GM18520 (cell line): ENCODE results near the gene LGALS8.
"Not testable (repeated sequence)": the region's sequence is repeated elsewhere in the genome, so short reads cannot be mapped to it uniquely, and the experiment has no call there.

ENCODE experiments used
- ATAC-seq: cut with Tn5 transposase; IDR thresholded peaks from one replicate; pipeline ENCODE4 v1.9.1; 2021; ENCODE audit not compliant: unreplicated experiment

LGALS8 gene

GRCh38 chr1:236523704-236524141 lies at the start of gene LGALS8:
Gene LGALS8, plus strand, starts transcription at chr1:236523982. Its CDS starts 2,089 bp downstream, at chr1:236526071.
- ATAC-seq, result peak; percentile 47

DNA sequence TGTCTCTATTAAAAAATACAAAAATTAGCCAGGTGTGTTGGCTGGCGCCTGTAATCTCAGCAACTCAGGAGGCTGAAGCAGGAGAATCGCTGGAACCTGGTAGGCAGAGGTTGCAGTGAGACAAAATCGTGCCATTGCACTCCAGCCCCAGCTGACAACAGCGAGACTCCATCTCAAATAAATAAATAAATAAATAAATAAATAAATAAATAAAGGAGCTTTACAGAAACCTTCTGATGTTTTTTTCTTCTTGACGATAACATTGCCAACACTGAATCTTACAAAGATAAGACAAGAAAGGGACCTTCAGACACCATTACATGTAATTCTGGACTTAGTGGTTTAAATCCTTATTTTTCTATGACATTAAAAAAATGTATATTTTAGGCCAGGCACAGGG lies 47.8 kb upstream of the LGALS8 start:
- no peak for ATAC-seq

DNA sequence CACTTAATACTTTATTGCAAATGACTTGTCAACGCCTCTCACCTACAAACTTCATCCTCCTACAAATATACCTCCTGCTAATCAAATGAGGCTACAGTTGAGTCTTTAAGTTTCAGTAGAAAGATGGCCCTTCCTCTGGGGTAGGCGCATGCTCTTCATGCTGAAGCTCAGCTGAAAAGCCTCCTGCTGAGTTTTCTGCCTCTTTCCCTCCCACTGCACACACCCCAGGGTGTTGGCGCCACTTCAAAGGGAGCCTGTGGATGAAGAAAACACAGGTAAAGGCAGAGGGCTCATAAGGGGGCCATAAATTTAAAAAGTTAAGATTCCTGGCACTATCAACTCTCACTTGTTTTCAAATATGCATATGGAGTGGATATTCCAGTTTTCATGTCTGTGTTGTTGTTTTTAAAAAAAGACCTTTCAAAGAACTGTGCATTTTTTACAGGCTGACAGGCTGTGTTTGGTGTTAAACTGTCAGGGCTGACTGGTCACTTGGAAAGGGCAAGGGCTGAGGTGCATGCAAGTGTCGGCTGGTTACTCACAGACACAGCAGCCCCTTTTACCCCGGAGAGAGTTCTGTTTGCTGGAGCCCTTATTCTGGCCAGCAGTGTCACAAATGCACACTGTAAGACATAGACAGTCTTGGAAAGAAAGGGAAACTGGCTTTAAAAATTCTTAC lies 42.9 kb upstream of the LGALS8 start:
- no peak for ATAC-seq

GRCh38 chr1:236484310-236484971 lies 39.3 kb upstream of the LGALS8 start:
- ATAC-seq, result no peak

GRCh38 chr1:236486356-236487002 lies 37.3 kb upstream of the LGALS8 start:
- ATAC-seq, result no peak

DNA sequence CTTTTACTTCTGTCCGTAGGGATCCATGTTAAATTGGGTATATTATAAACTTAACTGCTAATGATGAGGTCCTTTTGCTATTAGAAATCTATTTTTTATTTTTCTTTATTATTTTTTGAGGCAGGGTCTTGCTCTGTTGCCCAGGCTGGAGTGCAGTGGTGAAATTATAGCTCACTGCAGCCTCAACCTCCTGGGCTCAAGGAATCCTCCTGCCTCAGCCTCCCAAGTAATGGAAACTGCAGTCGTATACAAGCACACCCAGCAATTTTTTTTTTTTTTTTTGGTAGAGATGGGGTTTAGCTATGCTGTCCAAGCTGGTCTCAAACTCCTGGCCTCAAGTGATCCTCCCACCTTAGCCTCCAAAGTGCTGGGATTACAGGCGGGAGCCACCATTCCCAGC lies 34.6 kb upstream of the LGALS8 start:
- ATAC-seq, result not testable (repeated sequence)

DNA sequence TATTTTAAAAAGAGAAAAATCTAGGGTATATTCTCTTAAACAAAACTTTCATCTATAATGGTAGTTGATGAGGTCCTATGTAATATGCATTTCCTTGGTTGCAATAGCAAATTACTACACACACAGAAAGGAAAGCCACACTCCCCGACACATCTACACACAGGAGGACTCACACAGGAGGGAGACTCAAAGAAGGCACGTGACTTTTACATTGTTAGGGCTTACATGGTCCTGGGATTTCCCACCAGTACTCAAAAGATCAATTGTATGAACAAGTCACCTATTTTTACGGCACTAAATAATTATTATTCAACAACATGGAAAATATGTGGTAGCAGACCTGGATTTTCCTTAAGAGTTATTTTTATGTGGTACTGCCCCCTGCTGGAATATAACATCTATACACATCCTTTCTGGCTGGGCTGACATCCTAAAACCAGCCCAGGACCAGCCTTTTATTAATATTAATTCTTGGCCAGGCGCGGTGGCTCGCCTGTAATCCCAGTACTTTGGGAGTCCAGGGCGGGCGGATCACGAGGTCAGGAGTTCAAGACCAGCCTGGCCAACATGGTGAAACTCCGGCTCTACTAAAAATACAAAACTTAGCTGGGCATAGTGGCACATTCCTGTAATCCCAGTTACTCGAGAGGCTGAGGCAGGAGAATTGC lies 33.9 kb upstream of the LGALS8 start:
- ATAC-seq, result no peak

- ATAC-seq, result no peak
Measured at GRCh38 chr1:236491469-236492136, 32.2 kb upstream of the LGALS8 start.

- ATAC-seq, result no peak
Measured at GRCh38 chr1:236492378-236492777, 31.4 kb upstream of the LGALS8 start.

DNA sequence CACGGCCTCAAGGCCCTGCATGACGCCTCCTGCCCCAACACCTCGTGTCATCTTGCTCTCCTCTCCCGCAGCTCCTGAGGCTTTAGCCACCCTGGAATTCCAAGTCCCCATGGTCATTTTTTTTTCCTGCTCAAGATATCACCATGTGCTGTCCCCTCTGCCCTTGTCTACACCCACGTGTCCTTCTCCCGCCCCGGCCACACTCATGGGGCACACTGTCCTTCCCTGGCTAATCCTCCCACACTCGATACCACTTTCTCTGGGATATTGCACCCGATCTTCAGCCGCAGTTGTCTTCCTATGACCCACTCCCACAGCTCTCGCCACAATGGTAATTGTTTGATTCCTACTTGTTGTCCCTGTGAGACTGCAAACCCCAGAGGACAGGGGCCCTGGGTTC lies 29.7 kb upstream of the LGALS8 start:
- ATAC-seq, result no peak

DNA sequence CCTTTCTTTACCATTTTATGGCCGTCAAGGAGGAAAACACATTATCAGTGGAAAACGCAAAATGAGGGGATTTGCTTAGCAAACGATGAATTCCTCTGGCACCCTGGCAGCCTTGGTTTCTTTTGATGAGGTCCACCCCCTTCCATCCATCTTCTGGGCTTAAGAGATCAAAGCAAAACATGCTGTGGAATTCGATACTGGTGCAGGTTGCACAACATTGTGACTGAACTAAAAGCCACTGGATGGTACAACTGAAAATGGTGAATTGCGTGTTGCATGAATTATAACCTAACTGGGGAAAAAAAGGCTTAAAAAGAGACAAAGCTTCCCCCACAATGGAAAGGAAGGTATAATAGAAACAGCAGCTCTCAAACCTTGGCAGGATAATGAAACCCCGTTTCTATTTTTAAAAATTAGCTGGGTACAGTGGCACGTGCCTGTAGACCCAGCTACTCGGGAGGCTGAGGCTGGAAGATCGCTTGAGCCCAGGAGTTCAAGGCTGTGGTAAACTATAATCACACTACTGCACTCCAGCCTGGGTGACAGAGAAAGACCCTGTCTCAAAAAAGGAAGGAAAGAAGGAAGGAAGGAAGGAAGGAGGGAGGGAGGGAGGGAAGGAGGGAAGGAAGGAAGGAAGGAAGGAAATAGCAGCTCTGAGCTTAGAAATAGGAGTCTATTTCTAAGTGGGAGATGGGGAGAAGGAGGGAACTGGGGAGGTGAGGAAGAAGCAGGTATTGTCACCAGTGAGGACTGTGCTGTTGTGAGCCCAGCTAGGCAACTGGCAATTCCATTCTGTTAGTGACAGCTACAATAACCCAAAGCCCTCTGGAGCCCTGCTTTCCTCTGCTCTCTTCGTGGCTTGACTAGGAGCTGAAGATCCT lies 29.0 kb upstream of the LGALS8 start:
- ATAC-seq, result no peak

DNA sequence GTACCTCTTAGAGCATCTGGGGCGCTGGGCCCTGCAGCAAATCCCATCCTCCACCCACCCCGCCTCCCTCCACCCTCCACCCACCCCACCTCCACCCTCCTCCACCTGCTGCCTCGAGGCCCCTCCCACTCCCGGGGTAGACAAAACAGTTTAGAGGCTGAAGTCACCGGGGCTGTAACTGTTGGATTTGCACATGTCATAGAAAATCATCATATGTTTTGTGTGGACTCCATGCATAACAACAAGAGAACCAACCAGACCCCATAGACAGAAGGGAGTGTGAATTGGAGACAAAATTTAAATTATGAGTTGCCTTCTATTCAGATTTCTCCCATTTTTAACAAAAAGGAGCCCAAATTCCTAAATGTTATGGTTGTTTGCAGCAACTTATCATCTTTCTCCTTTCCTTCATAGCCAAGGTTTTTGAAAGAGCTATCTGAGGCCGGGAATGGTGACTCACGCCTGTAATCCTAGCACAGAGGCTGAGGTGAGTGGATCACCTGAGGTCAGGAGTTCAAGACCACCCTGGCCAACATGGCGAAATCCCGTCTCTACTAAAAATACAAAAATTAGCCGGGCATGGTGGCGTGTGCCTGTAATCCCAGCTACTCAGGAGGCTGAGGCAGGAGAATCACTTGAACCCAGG lies 28.2 kb upstream of the LGALS8 start:
- no peak for ATAC-seq

- ATAC-seq, result no peak
Measured at GRCh38 chr1:236497908-236498307, 25.9 kb upstream of the LGALS8 start.

- no peak for ATAC-seq
Measured at GRCh38 chr1:236501093-236501492, 22.7 kb upstream of the LGALS8 start.

- no peak for ATAC-seq
Measured at GRCh38 chr1:236502579-236502971, 21.2 kb upstream of the LGALS8 start.

GRCh38 chr1:236502972-236503639 lies 20.7 kb upstream of the LGALS8 start:
- ATAC-seq, result no peak

- not testable (repeated sequence) for ATAC-seq
Measured at GRCh38 chr1:236504338-236504737, 19.4 kb upstream of the LGALS8 start.

DNA sequence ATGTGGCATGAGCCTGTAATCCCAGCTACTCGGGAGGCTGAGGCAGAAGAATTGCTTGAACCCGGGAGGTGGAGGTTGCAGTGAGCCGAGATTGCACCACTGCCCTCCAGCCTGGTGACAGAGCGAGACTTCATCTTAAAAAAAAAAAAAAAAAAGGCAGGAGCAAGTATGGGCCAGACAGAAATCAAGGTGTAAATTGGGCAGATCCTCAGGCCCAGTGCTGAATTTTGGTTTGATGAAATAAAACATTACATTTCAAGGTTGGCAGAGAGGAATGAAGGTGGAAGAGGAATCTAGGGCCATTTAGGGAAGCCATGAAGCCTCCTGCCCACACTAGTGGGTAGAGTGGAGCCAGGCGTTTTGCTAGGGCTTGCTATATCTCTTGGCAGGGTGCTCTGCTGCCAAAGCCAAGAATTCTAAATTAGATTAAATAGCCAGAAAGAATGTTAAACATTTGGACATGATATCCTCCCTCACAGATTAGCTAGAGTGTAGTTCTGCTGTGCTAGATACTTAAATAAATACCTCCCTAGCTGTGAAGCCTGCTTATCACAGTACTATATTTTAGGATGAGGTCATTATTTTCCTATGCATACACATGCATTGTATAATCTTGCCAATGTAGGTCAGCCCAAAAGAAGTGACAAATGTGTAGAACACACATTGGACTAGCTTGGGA lies 16.6 kb upstream of the LGALS8 start:
- ATAC-seq, result no peak
